SK-N-MC (cell line): Measurements from ENCODE around the gene CNNM1.

Experiments
- DNase-seq: peaks from one replicate; pipeline ENCODE4 v3.0.0-alpha.2; 2011; ENCODE audit warnings: low read depth, low spot score
- H3K27ac ChIP-seq: fragments of 200-600 bp; sonication (generic); 2 replicates; pipeline ENCODE4 v1.5.1; 2016; ENCODE audit warnings: mixed run types
- H3K36me3 ChIP-seq: fragments of 200-600 bp; sonication (generic); 2 replicates; pipeline ENCODE4 v1.6.1; 2017; ENCODE audit warnings: antibody characterized with exemption, low read length, mixed read lengths; ENCODE audit not compliant: insufficient read depth
- H3K4me3 ChIP-seq: fragments of 200-600 bp; sonication (generic); 2 replicates; pipeline ENCODE4 v1.5.1; 2016
- H3K9ac ChIP-seq: fragments of 200-600 bp; sonication (generic); 2 replicates; pipeline ENCODE4 v1.8.0; 2017; ENCODE audit warnings: mixed run types, mixed read lengths; ENCODE audit not compliant: insufficient read length
- H3K9me3 ChIP-seq: fragments of 200-600 bp; sonication (generic); 2 replicates; pipeline ENCODE4 v1.6.1; 2017; ENCODE audit warnings: low read depth, mild to moderate bottlenecking, antibody characterized with exemption, low read length, moderate library complexity, mixed read lengths
- EZH2 ChIP-seq: fragments of 200-600 bp; sonication (generic); IDR thresholded peaks from one replicate; pipeline ENCODE4 v1.6.1; 2017; ENCODE audit warnings: antibody characterized with exemption
- FOXP2 ChIP-seq: optimal IDR thresholded peaks from 2 replicates; pipeline ENCODE3; 2011; ENCODE audit warnings: mild to moderate bottlenecking, moderate library complexity; ENCODE audit not compliant: insufficient read depth; ENCODE audit errors: extremely low read length, control extremely low read depth
- POLR2AphosphoS5 ChIP-seq: IDR thresholded peaks from 2 replicates; pipeline ENCODE4 v1.6.1; 2012; ENCODE audit warnings: mild to moderate bottlenecking, low read depth, low read length, borderline replicate concordance

CNNM1 gene

GRCh38 chr10:99329554-99330346 lies 594 bp downstream of the CNNM1 start:
- no peaks in the 10 kb centered on the region for H3K9me3 ChIP-seq
- peak overlapping the region; percentile 73 for H3K4me3 ChIP-seq
- H3K9ac ChIP-seq, result no peak overlapping the region
- no peak overlapping the region for H3K27ac ChIP-seq
- no peak for DNase-seq
- no peaks in the 10 kb centered on the region for H3K36me3 ChIP-seq
- TF ChIP-seq EZH2 (no peak), FOXP2 (no peak), POLR2AphosphoS5 (no peak)

GRCh38 chr10:99330347-99330924 lies 1.3 kb downstream of the CNNM1 start:
- Histone ChIP-seq H3K9me3 (no peaks in the 10 kb centered on the region), H3K27ac (no peak overlapping the region), H3K36me3 (no peaks in the 10 kb centered on the region), H3K9ac (no peak overlapping the region), H3K4me3 (no peak overlapping the region; the same call in 1 of the 2 replicates)
- no peak for TF ChIP-seq FOXP2
- TF ChIP-seq POLR2AphosphoS5, result no peak
- TF ChIP-seq EZH2, result no peak
- DNase-seq, result no peak

- Histone ChIP-seq H3K9ac (no peak overlapping the region), H3K27ac (no peak overlapping the region), H3K9me3 (no peaks in the 10 kb centered on the region), H3K36me3 (no peaks in the 10 kb centered on the region), H3K4me3 (no peak overlapping the region)
- TF ChIP-seq POLR2AphosphoS5 (no peak), FOXP2 (no peak), EZH2 (no peak)
- no peak for DNase-seq
Observed at GRCh38 chr10:99331207-99331803, 2.1 kb downstream of the CNNM1 start.

GRCh38 chr10:99337311-99337811 lies 8.2 kb downstream of the CNNM1 start:
- Histone ChIP-seq H3K4me3 (no peak overlapping the region), H3K36me3 (no peaks in the 10 kb centered on the region), H3K9ac (no peak overlapping the region), H3K27ac (no peak overlapping the region), H3K9me3 (no peaks in the 10 kb centered on the region)
- no peak for TF ChIP-seq EZH2
- TF ChIP-seq POLR2AphosphoS5, result no peak
- TF ChIP-seq FOXP2, result no peak
- DNase-seq, result no peak

- Histone ChIP-seq H3K27ac (no peak overlapping the region), H3K4me3 (no peak overlapping the region)
- no peak for TF ChIP-seq POLR2AphosphoS5
Observed at GRCh38 chr10:99337901-99338300, 8.7 kb downstream of the CNNM1 start.

GRCh38 chr10:99339077-99339476 lies 9.9 kb downstream of the CNNM1 start:
- Histone ChIP-seq H3K9ac (no peak overlapping the region), H3K27ac (no peak overlapping the region), H3K4me3 (no peak overlapping the region), H3K36me3 (no peaks in the 10 kb centered on the region), H3K9me3 (no peaks in the 10 kb centered on the region)
- DNase-seq, result no peak
- TF ChIP-seq FOXP2 (no peak), EZH2 (no peak), POLR2AphosphoS5 (no peak)

More at GRCh38 chr10:99337901-99338300, 8.7 kb downstream of the CNNM1 start:
- DNase-seq, result no peak
- Histone ChIP-seq H3K9ac (no peak overlapping the region), H3K36me3 (no peaks in the 10 kb centered on the region), H3K9me3 (no peaks in the 10 kb centered on the region)

- no peaks in the 10 kb centered on the region for H3K9me3 ChIP-seq
- TF ChIP-seq EZH2 (no peak), FOXP2 (no peak), POLR2AphosphoS5 (no peak)
- no peak overlapping the region for H3K9ac ChIP-seq
- no peak for DNase-seq
- H3K27ac ChIP-seq, result no peak overlapping the region
- no peaks in the 10 kb centered on the region for H3K36me3 ChIP-seq
- no peak overlapping the region for H3K4me3 ChIP-seq
Observed at GRCh38 chr10:99339563-99340047, 10.4 kb downstream of the CNNM1 start.

- H3K36me3 ChIP-seq, result no peaks in the 10 kb centered on the region
- no peak overlapping the region for H3K4me3 ChIP-seq
- no peak overlapping the region for H3K27ac ChIP-seq
- H3K9ac ChIP-seq, result no peak overlapping the region
- H3K9me3 ChIP-seq, result no peaks in the 10 kb centered on the region
- DNase-seq, result no peak
- no peak for TF ChIP-seq FOXP2
- no peak for TF ChIP-seq EZH2
- no peak for TF ChIP-seq POLR2AphosphoS5
Observed at GRCh38 chr10:99340650-99341049, 11.5 kb downstream of the CNNM1 start.

- TF ChIP-seq POLR2AphosphoS5, result no peak
- TF ChIP-seq FOXP2, result no peak
- TF ChIP-seq EZH2, result no peak
Observed at GRCh38 chr10:99341248-99341647, 12.1 kb downstream of the CNNM1 start.

More at GRCh38 chr10:99341248-99341647, 12.1 kb downstream of the CNNM1 start:
- H3K4me3 ChIP-seq, result no peak overlapping the region
- no peaks in the 10 kb centered on the region for H3K9me3 ChIP-seq
- no peaks in the 10 kb centered on the region for H3K36me3 ChIP-seq
- no peak for DNase-seq
- H3K9ac ChIP-seq, result no peak overlapping the region
- H3K27ac ChIP-seq, result no peak overlapping the region
